Astrocyte (in vitro differentiated cells and primary cell): ENCODE measurements around the gene CTH. TPM values are rescaled to one million over a fixed set of nuclear protein-coding genes. Genes with fewer than 3 reads are reported as not detected.

ENCODE experiments used
- DNase-seq: peaks from one replicate; pipeline ENCODE4 v3.0.0-alpha.2; 2010; ENCODE audit warnings: low read depth
- FAIRE-seq: peaks from 2 replicates; lab custom pipeline; 2011; peaks lifted over from hg19 to GRCh38; lab: Jason Lieb, UNC
- H2AFZ ChIP-seq: 2 replicates; pipeline ENCODE4 v1.6.0; 2012; ENCODE audit warnings: low read depth, low read length, inconsistent platforms
- H3K27ac ChIP-seq: 2 replicates; pipeline ENCODE4 v1.5.1; 2011; ENCODE audit warnings: low read depth, low read length, inconsistent platforms
- H3K27me3 ChIP-seq: 2 replicates; pipeline ENCODE4 v1.6.0; 2011; ENCODE audit warnings: low read length, inconsistent platforms; ENCODE audit not compliant: insufficient read depth
- H3K36me3 ChIP-seq: 2 replicates; pipeline ENCODE4 v1.5.1; 2011; ENCODE audit warnings: low read length, inconsistent platforms; ENCODE audit not compliant: insufficient read depth
- H3K4me1 ChIP-seq: 2 replicates; pipeline ENCODE4 v1.5.1; 2011; ENCODE audit warnings: low read length, inconsistent platforms; ENCODE audit not compliant: insufficient read depth
- H3K4me2 ChIP-seq: 2 replicates; pipeline ENCODE4 v1.6.0; 2012; ENCODE audit warnings: low read length, inconsistent platforms
- H3K4me3 ChIP-seq: 2 replicates; pipeline ENCODE4 v1.5.1; 2011; ENCODE audit warnings: low read depth, mild to moderate bottlenecking, low read length, inconsistent platforms; ENCODE audit not compliant: insufficient read depth
- H3K79me2 ChIP-seq: 2 replicates; pipeline ENCODE4 v1.6.0; 2012; ENCODE audit warnings: mild to moderate bottlenecking, low read length, inconsistent platforms; ENCODE audit not compliant: insufficient read depth
- H3K9ac ChIP-seq: 2 replicates; pipeline ENCODE4 v1.6.0; 2012; ENCODE audit warnings: mild to moderate bottlenecking, low read length, inconsistent platforms
- H3K9me3 ChIP-seq: 2 replicates; pipeline ENCODE4 v1.5.1; 2012; ENCODE audit warnings: low read depth, mild to moderate bottlenecking, low read length, inconsistent platforms; ENCODE audit not compliant: insufficient read depth
- H4K20me1 ChIP-seq: 2 replicates; pipeline ENCODE4 v1.6.0; 2012; ENCODE audit warnings: low read length, inconsistent platforms; ENCODE audit not compliant: insufficient read depth
- H3K27ac Mint-ChIP-seq: one replicate; pipeline ENCODE4 v1.8.0; 2021; ENCODE audit warnings: mild to moderate bottlenecking, mixed read lengths; ENCODE audit not compliant: unreplicated experiment
- H3K27me3 Mint-ChIP-seq: one replicate; pipeline ENCODE4 v1.8.0; 2021; ENCODE audit warnings: low read depth, mixed read lengths; ENCODE audit not compliant: unreplicated experiment
- H3K36me3 Mint-ChIP-seq: one replicate; pipeline ENCODE4 v1.8.0; 2021; ENCODE audit warnings: low read depth, mixed read lengths; ENCODE audit not compliant: unreplicated experiment
- H3K4me1 Mint-ChIP-seq: one replicate; pipeline ENCODE4 v1.8.0; 2021; ENCODE audit warnings: low read depth, mixed read lengths; ENCODE audit not compliant: unreplicated experiment
- H3K4me3 Mint-ChIP-seq: one replicate; pipeline ENCODE4 v1.8.0; 2021; ENCODE audit warnings: mild to moderate bottlenecking, moderate library complexity, mixed read lengths; ENCODE audit not compliant: unreplicated experiment
- H3K9me3 Mint-ChIP-seq: one replicate; pipeline ENCODE4 v1.8.0; 2021; ENCODE audit warnings: mild to moderate bottlenecking, mixed read lengths; ENCODE audit not compliant: unreplicated experiment
- CTCF ChIP-seq: IDR thresholded peaks from 2 replicates; pipeline ENCODE4 v1.5.1; 2011; ENCODE audit warnings: low read depth, mild to moderate bottlenecking, inconsistent platforms, low read length, moderate library complexity; ENCODE audit not compliant: insufficient read depth
- EZH2 ChIP-seq: IDR thresholded peaks from 2 replicates; pipeline ENCODE4 v1.6.1; 2012; ENCODE audit warnings: mild to moderate bottlenecking, low read length, inconsistent platforms; ENCODE audit not compliant: insufficient read depth
- total RNA-seq: library from RNA; stranded (reverse); gene quantifications from 2 replicates; pipeline ENCODE4 v1.2.1, GENCODE V29; 2021

Gene CTH
- total RNA-seq, 1 donor from 2014 or later = 23.7 TPM

GRCh38 chr1:70429757-70430156 is 18.7 kb downstream of the CTH start:
- H3K27ac Mint-ChIP-seq = no peak overlapping the region
- H3K27me3 ChIP-seq = no peaks in the 10 kb centered on the region
- no peaks in the 10 kb centered on the region for H3K4me1 ChIP-seq
- no peaks in the 10 kb centered on the region for H3K9me3 Mint-ChIP-seq
- no peaks in the 10 kb centered on the region for H4K20me1 ChIP-seq
- peaks cover 9% of the 10 kb centered on the region for H3K4me1 Mint-ChIP-seq
- TF ChIP-seq EZH2 (no peak), CTCF (no peak)
- no peak for FAIRE-seq
- H3K27ac ChIP-seq = no peak overlapping the region
- no peaks in the 10 kb centered on the region for H3K27me3 Mint-ChIP-seq
- peaks cover 24% of the 10 kb centered on the region for H3K36me3 Mint-ChIP-seq
- no peaks in the 10 kb centered on the region for H3K9me3 ChIP-seq
- H2AFZ ChIP-seq = no peak overlapping the region
- H3K36me3 ChIP-seq = no peaks in the 10 kb centered on the region
- no peaks in the 10 kb centered on the region for H3K79me2 ChIP-seq
- DNase-seq = no peak
- no peak overlapping the region for H3K4me3 Mint-ChIP-seq
- H3K4me2 ChIP-seq = no peak overlapping the region
- H3K4me3 ChIP-seq = no peak overlapping the region
- no peak overlapping the region for H3K9ac ChIP-seq

- no peaks in the 10 kb centered on the region for H3K27me3 Mint-ChIP-seq
- no peaks in the 10 kb centered on the region for H3K4me1 ChIP-seq
- H4K20me1 ChIP-seq = no peaks in the 10 kb centered on the region
- H3K4me3 ChIP-seq = no peak overlapping the region
- no peak overlapping the region for H3K27ac ChIP-seq
- FAIRE-seq = no peak
- H3K4me1 Mint-ChIP-seq = peaks cover 8% of the 10 kb centered on the region
- no peak overlapping the region for H3K27ac Mint-ChIP-seq
- TF ChIP-seq CTCF = no peak
- TF ChIP-seq EZH2 = no peak
- no peaks in the 10 kb centered on the region for H3K9me3 Mint-ChIP-seq
- H3K36me3 Mint-ChIP-seq = peaks cover 27% of the 10 kb centered on the region
- H3K9ac ChIP-seq = no peak overlapping the region
- H3K9me3 ChIP-seq = no peaks in the 10 kb centered on the region
- no peaks in the 10 kb centered on the region for H3K27me3 ChIP-seq
- DNase-seq = no peak
- no peak overlapping the region for H2AFZ ChIP-seq
- no peak overlapping the region for H3K4me2 ChIP-seq
- peaks cover 5% of the 10 kb centered on the region for H3K36me3 ChIP-seq
- H3K4me3 Mint-ChIP-seq = no peak overlapping the region
- H3K79me2 ChIP-seq = no peaks in the 10 kb centered on the region
These were observed 20.2 kb downstream of the CTH start for GRCh38 chr1:70431317-70431716.

GRCh38 chr1:70431874-70432273 is 20.8 kb downstream of the CTH start:
- no peak overlapping the region for H3K4me3 Mint-ChIP-seq
- TF ChIP-seq CTCF (no peak), EZH2 (no peak)
- no peak overlapping the region for H3K4me2 ChIP-seq
- peaks cover 5% of the 10 kb centered on the region for H3K36me3 ChIP-seq
- H3K79me2 ChIP-seq = no peaks in the 10 kb centered on the region
- H3K9me3 Mint-ChIP-seq = no peaks in the 10 kb centered on the region
- no peaks in the 10 kb centered on the region for H3K4me1 ChIP-seq
- H2AFZ ChIP-seq = no peak overlapping the region
- H3K9ac ChIP-seq = no peak overlapping the region
- H3K27ac Mint-ChIP-seq = no peak overlapping the region
- no peak overlapping the region for H3K4me3 ChIP-seq
- H4K20me1 ChIP-seq = no peaks in the 10 kb centered on the region
- no peaks in the 10 kb centered on the region for H3K27me3 ChIP-seq
- no peaks in the 10 kb centered on the region for H3K27me3 Mint-ChIP-seq
- peaks cover 6% of the 10 kb centered on the region for H3K4me1 Mint-ChIP-seq
- H3K27ac ChIP-seq = no peak overlapping the region
- FAIRE-seq = no peak
- no peak for DNase-seq
- peaks cover 26% of the 10 kb centered on the region for H3K36me3 Mint-ChIP-seq
- H3K9me3 ChIP-seq = no peaks in the 10 kb centered on the region
